ENCODE measurements around the gene SLC26A8. TPM values are rescaled to one million over a fixed set of nuclear protein-coding genes. Genes with fewer than 3 reads are reported as not detected.

Gene SLC26A8
- total RNA-seq, 1 donor from 2014 or later: not detected

GRCh38 chr6:36065916-36066315 lies 41.5 kb upstream of the SLC26A8 start:
- no peak overlapping the region for H3K4me3 ChIP-seq (ENCODE audit: insufficient read depth, low read depth, low read length)
- Mint-ChIP-seq H3K4me1 (ENCODE audit: low read depth, unreplicated experiment) (peaks cover 32% of the 10 kb centered on the region), H3K36me3 (ENCODE audit: low read depth, unreplicated experiment) (peaks cover 7% of the 10 kb centered on the region), H3K27me3 (ENCODE audit: low read depth, unreplicated experiment) (no peaks in the 10 kb centered on the region), H3K4me3 (ENCODE audit: unreplicated experiment) (no peak overlapping the region), H3K27ac (ENCODE audit: unreplicated experiment) (no peak overlapping the region), H3K9me3 (ENCODE audit: unreplicated experiment) (no peaks in the 10 kb centered on the region)
- no peak overlapping the region for H3K27ac ChIP-seq (ENCODE audit: low read depth, low read length)
- peak overlapping the region; percentile 31 for H3K4me2 ChIP-seq (ENCODE audit: low read length)
- H3K27me3 ChIP-seq (ENCODE audit: insufficient read depth, low read length): no peaks in the 10 kb centered on the region
- no peaks in the 10 kb centered on the region for H3K9me3 ChIP-seq (ENCODE audit: insufficient read depth, low read depth, low read length)
- no peak overlapping the region for H3K9ac ChIP-seq (ENCODE audit: low read length)
- no peak overlapping the region for H2AFZ ChIP-seq (ENCODE audit: low read depth, low read length)
- peaks cover 90% of the 10 kb centered on the region for H4K20me1 ChIP-seq (ENCODE audit: insufficient read depth, low read length)
- TF ChIP-seq EZH2 (IDR thresholded peaks at IDR 0.05; ENCODE audit: insufficient read depth, low read length): no peak
- TF ChIP-seq, protein P1, sequence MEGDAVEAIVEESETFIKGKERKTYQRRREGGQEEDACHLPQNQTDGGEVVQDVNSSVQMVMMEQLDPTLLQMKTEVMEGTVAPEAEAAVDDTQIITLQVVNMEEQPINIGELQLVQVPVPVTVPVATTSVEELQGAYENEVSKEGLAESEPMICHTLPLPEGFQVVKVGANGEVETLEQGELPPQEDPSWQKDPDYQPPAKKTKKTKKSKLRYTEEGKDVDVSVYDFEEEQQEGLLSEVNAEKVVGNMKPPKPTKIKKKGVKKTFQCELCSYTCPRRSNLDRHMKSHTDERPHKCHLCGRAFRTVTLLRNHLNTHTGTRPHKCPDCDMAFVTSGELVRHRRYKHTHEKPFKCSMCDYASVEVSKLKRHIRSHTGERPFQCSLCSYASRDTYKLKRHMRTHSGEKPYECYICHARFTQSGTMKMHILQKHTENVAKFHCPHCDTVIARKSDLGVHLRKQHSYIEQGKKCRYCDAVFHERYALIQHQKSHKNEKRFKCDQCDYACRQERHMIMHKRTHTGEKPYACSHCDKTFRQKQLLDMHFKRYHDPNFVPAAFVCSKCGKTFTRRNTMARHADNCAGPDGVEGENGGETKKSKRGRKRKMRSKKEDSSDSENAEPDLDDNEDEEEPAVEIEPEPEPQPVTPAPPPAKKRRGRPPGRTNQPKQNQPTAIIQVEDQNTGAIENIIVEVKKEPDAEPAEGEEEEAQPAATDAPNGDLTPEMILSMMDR (IDR thresholded peaks at IDR 0.05; ENCODE audit: insufficient read depth, low read depth, low read length): no peak
- H3K4me1 ChIP-seq (ENCODE audit: insufficient read depth, low read length): peaks cover 3% of the 10 kb centered on the region
- DNase-seq (ENCODE audit: low read depth) (no peak), FAIRE-seq (no peak)
- peaks cover 3% of the 10 kb centered on the region for H3K36me3 ChIP-seq (ENCODE audit: insufficient read depth, low read length)
- H3K79me2 ChIP-seq (ENCODE audit: insufficient read depth, low read length): peaks cover 79% of the 10 kb centered on the region

DNA sequence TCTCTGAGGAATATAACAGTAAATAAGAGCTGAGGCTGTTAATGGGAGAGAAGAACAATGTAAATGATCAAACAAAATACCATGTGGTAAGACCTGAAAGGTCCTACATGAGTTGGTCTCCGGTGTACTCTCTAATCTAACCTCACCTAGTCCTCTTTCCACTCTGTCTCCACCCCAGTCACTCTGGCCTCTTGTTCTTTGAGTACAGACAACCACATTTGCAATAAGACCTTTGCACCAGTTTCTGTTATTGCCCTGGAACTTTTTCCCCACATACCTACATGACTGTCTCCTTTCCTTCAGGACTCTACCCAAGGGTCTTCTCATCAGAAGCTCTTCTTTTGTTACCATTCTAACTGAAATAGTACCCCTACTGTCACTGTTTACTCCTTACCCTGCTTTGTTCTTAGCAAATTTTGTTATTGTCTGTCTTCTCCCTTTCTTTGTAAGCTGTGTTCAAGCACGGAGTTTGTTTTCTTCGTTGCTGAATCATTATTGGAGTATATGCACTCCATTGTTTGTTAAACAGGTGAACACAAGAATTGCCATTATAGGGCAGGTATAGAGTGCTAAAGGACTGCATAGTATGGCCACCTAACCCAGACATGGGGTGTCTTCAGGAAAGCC lies 40.4 kb upstream of the SLC26A8 start:
- no peaks in the 10 kb centered on the region for H3K9me3 Mint-ChIP-seq (ENCODE audit: unreplicated experiment)
- H3K4me1 Mint-ChIP-seq (ENCODE audit: low read depth, unreplicated experiment): peaks cover 32% of the 10 kb centered on the region

More for the DNA sequence above, 40.4 kb upstream of the SLC26A8 start:
- FAIRE-seq: no peak
- H3K79me2 ChIP-seq (ENCODE audit: insufficient read depth, low read length): peaks cover 72% of the 10 kb centered on the region
- Mint-ChIP-seq H3K27me3 (ENCODE audit: low read depth, unreplicated experiment) (no peaks in the 10 kb centered on the region), H3K36me3 (ENCODE audit: low read depth, unreplicated experiment) (peaks cover 14% of the 10 kb centered on the region), H3K4me3 (ENCODE audit: unreplicated experiment) (no peak overlapping the region), H3K27ac (ENCODE audit: unreplicated experiment) (no peak overlapping the region)
- H4K20me1 ChIP-seq (ENCODE audit: insufficient read depth, low read length): peaks cover 91% of the 10 kb centered on the region
- H3K4me1 ChIP-seq (ENCODE audit: insufficient read depth, low read length): peaks cover 3% of the 10 kb centered on the region
- H3K9me3 ChIP-seq (ENCODE audit: insufficient read depth, low read depth, low read length): no peaks in the 10 kb centered on the region
- peaks cover 11% of the 10 kb centered on the region for H3K36me3 ChIP-seq (ENCODE audit: insufficient read depth, low read length)
- H3K4me2 ChIP-seq (ENCODE audit: low read length): peak overlapping the region; percentile 31
- no peak for TF ChIP-seq EZH2 (IDR thresholded peaks at IDR 0.05; ENCODE audit: insufficient read depth, low read length)
- TF ChIP-seq, protein P1 (IDR thresholded peaks at IDR 0.05; ENCODE audit: insufficient read depth, low read depth, low read length): no peak
- no peak overlapping the region for H3K4me3 ChIP-seq (ENCODE audit: insufficient read depth, low read depth, low read length)
- no peak for DNase-seq (ENCODE audit: low read depth)
- H3K9ac ChIP-seq (ENCODE audit: low read length): no peak overlapping the region
- H3K27ac ChIP-seq (ENCODE audit: low read depth, low read length): no peak overlapping the region
- H3K27me3 ChIP-seq (ENCODE audit: insufficient read depth, low read length): no peaks in the 10 kb centered on the region
- H2AFZ ChIP-seq (ENCODE audit: low read depth, low read length): no peak overlapping the region
